OCI-M2 (cell line): ENCODE results near the gene SBF2.

Experiments
- DNase-seq: peaks from one replicate; lab custom pipeline; 2025; ENCODE audit not compliant: unreplicated experiment; lab: John Stamatoyannopoulos, UW

Gene SBF2

DNA sequence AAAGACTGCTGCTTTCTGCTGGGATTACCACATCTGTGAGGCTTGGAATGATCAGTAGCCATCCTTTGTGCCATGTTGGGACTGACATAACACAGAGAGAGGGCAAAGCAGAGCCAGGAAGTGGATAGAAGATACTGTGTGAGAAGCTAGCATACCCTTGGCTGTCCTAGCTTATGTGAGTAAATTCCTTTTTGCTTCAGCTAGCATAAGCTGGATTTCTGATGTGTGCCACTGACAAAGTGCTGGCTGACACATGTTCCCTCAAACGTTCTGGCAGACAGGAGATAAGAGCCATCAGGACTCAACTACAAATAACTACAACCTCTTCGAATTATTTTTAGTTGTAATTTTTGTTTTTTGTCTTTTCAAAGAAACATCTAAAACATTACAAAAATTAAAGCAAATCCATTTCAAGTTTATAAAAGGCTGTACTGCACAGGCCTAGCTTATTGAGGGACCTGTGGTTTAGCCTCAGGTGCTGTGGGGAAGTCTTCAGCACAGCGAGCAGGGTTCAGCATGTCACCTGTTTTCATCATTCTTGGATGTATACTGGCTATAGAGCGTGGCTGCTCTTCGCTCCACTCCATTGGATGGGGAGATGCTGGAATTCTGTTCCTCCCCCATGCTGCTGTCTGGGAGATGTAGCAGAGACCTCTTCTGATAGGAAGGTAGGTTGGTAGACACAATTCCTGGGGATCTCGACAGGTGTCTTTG is 509.3 kb downstream of the SBF2 start:
- DNase-seq = no peak

DNA sequence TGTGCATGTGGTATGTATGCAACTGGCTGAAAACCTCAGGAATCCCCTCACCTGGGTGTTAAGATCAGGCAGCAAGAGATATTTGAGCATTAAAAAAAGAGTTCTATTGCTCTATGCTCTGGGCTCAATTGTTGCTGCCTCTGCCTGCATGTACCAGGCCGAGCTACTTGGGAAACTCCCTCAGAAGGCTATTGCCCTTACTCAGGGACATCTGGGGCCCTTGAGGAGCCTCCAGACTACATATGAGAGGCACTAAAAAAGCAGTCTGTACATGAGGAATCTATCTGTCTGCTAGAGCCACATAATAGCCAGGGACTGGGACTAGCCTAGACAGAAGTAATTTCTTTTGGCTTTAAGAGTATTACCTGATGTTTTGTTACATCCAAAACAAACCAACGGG is 510.0 kb downstream of the SBF2 start:
- DNase-seq = no peak

DNA sequence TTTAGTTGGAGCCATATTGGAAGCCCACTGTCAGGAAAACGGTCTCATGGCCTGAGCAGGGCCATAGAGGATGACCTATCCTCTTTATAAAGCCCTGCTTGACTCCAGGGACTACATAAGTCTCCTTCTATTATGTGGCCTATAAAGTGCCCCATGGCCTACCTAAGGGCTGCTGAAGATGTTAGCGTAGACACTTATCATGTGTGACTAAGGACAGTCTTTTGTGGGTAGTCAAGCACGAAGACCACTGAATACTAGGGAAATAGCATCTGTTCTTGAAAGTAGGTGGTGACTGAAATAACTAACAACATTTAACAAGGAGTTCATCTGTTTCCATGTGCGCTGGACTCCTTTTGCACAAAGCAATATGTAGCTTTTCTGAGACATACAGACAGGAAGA is 513.1 kb downstream of the SBF2 start:
- DNase-seq = no peak

DNA sequence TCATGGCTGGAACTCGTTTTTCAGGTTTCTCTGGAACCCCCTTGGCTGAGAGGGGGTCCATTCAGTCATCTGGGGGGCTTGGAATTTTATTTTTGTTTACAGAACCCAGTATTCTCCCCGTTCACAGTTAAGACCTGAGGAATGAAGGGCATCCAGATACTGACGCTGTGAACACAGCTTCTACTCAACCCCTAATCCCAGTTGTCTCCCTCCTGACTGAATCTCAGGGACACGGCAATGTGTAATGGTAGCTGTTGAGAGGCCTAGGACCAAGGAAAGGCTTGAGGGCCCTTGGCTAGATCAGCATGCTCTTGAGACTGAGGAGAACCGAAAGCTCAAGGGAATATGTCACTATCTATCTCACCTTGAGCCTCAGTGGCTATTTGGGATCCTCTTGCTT is 516.5 kb downstream of the SBF2 start:
- DNase-seq = no peak

DNA sequence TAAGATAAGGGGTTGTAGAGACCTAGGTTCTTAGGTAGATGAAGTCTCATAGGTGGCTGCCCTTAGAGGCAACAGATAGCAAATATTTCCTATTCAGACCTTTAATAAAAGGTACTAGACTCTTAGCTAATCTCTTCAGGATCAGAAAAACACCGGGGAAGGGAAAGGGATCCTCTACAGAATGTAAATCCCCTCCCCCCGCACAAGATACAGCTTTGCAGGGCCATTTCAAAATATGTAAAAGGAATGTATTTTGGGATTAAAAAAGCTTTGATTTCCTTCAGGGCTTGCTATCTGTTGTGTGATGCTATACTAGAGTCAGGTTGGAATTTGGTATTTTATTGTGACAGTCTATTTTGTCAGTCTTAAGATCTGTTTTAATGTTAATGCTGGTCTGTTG is 517.0 kb downstream of the SBF2 start:
- DNase-seq = no peak

DNA sequence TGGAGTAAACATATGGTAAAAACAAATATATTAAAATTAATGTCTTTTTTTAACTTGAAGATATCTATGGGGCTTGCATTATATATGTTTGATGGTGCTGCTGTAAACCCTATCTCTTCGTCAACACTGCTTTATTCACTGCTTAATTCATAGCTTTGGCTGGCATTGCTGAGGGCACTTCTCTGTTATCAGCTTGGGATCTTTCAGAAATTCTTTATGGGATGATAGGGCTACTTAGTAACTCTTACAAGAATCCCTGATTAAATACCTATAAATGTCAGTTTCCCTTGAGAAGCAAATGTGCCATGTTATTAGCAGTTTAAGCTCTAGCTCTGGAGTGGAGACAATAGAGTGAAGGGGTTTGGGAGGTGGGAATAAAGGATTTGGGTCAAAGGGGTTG is 517.8 kb downstream of the SBF2 start:
- no peak for DNase-seq

DNA sequence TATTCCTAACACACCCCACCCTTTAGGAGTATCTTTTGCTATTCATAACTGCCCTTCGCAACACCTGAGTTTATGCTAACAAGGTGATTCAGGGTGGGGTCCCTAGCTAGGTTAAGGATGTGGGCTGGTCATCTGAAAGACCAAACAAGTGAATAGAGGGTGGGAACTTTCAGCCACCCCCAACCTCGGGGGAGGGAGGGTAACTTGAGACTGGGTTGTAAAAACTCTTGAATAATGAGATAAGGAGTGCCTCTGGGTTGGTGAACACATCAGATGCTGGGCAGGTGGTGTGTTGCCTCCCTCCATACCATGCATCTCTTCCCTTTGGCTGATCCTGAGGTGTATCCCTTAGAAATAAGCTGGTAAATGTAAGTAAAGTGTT is 518.6 kb downstream of the SBF2 start:
- no peak for DNase-seq

DNA sequence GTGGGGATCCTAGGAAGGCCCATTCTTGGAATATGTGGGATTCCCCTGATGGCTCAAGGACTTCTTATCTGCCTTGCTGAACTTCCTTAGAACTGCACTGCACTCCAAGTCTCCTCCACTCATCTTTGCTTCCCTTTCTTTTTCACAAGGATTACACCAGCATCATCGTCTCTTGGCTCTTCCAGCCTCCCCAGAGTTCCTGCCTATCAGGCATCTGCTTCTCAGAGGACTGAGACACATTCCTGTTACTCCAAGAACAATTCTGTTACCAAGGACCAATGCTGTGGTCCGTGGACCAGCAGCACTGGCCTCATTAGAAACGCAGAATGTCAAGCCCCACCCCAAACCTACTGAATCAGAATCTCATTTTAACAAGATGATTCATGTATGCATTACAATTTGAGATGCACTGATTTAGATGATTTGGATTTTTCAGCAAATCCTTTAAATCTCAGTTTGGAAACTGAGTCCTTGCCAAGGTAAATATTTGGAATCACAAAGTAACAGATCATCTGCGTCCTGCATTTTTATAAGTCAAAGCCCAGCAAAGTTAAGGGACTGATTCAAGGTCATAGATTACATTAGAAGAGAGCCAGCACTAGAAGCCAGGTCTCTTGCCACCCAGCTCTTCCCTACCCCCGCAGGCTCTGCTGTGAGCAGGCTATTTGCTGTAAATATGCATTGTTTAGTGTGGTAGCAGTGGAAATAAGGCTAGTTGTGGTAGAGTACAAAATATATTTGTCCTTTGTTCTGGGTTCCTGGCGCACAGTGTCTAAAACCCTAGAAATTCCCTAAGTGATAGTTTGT is 519.2 kb downstream of the SBF2 start:
- DNase-seq = no peak

DNA sequence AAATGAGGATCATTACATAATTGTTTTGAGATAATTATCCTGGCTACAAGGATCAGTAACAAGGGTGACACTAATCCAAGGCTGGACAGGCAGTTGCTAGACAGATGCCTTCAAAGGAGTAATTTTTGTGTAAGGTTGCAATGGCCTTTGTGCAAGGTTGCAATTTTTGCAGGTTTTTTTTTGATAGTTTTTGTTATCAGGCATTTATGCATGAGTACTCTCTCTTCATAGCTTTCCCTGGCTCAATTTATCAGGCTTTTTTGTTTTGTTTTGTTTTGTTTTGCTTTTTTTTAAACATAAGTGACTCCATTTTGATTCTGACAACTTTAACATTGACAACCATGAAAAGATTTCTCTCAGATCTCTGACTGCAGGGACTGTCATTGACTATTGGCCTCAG is 519.9 kb downstream of the SBF2 start:
- no peak for DNase-seq

DNA sequence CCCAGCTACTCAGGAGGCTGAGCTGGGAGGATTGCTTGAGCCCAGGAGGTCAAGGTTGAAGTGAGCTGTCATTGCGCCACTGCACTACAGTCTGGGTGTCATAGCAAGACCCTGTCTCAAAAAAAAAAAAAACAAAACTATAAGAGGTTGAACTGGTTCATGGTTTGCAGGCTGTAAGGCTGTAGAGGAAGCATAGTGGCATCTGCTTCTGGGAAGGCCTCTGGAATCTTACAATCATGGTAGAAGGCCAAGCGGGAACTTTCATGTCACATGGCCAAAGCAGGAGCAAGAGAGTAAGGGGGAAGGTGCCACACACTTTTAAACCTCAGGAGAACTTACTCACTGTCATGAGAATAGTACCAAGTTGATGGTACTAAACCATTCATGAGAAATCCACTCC is 520.5 kb downstream of the SBF2 start:
- no peak for DNase-seq

DNA sequence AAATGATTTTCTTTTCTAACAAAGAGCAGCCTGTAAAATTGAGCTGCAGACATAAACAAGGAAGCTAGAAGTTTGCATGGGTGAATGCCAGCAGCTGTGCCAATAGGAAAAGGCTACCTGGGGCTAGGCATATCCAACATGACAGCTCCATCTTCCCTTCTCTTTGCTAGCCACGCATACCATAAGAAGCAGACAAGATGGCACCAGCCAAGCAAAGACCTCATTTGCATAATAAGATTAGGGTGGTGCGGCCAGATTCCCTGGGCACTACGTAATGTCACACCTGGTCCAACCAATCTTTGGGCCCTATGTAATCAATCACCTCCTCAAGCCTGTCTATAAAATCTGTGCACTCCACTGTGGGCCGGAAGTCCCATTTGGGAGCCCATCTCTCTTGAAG is 521.8 kb downstream of the SBF2 start:
- DNase-seq = no peak

DNA sequence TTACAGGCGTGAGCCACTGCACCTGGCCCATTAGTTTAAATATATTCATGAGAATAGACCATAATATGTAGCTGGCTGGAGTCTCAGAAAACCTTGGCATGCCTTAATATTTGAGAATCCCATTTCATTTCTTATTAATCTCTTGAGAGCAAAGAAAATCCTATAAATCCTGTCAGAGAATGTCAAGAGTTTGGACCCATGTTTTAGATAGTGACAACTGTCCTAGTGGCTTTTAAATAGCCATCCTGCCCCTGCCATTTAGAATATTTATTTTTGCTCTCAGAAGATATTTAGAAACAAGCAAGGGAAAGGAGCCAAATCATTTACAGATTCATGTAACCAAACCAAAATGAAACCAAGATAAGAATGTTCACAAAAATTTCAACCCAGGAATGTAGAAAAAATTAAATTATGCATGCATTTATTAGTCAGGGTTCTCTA is 522.9 kb downstream of the SBF2 start:
- no peak for DNase-seq

DNA sequence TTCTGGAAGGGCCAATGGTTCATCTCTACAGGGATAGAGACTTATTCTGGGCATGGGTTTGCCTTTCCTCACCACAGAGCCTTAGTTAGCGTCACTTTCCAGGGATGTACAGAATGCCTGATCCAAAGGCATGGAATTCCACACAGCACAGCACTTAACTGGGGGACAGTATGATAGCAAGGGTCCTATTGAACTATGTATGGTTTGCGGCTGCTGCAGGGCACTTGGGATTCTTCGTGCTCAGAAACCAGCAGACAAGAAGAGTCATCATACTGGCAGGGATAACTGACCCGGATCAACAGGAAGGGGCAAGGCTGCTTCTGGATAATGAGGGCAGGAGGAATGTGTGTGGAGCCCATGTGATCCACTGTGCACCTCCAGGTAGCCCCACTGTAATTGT is 524.4 kb downstream of the SBF2 start:
- no peak for DNase-seq

DNA sequence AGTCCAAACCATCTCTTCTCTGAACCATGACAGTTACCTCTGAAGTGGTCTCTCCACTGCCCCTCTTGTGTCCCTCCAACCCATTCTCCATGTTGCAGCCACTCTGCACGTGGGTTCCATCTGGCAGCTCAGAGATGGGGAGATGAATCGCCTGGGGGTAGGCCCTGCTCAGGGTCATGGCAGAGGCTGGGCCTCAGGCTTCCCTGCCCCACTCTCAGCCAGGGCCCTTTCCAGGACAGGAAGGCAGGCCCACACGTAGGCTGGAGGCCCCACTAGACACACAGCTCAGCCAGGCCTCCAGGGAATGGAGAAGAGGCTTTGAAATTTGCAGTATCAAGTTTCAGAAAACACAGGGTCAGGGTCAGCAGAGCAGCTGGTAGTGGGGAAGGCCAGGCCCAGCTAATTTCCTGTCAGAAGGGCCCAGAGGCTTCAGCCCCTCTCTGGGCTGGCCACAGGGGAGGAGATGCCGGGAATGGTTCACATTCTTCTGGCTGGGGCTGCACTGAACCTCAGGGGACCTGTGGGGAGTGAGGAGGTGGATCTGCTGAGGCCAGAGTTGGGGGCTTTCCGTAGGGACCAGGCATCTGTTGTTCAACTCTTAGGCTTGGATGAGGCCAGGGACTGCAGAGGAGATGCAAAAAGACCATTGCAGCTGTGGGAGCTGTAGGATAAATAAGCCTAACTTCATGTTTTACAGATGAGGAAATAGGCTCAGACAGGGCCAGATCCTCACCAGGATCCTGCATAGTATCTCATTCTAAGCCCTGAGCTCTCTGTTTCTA is 528.5 kb downstream of the SBF2 start:
- no peak for DNase-seq

DNA sequence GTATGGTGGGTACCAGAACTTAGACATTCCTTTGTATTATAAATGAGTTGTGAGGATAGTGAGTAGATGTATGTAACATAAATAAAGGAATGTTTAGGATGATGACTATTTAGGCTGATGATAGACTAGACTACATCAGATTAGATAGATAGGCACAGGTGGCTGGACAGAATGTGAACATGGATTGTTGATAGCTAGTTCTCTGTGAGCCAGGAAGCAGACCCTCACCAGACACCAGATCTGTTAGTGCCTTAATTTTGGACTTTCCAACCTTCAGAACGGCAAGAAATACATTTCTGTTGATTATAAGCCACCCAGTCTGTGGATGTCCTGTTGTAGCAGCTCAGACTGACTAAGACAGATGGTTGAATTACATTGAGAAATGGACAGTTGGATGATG is 530.7 kb downstream of the SBF2 start:
- no peak for DNase-seq

DNA sequence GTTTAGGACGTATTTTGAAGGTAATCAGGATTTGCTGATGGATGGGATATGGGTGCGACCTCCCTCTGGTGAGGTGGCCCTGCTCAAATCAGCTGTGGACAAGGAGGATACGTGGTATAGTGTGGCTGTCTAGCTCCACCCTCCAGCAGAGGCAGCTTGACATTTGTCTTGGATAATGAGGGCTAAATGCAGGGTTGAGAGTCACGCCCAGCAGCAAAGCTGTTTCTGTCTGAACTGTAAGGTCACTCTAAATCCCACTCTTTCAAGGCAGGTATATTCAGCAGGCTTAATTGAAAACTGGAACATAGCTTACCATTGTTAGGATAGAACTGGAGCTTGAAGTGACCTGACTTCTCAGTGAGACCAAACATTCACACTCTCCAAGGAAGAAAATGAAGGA is 531.5 kb downstream of the SBF2 start:
- no peak for DNase-seq

DNA sequence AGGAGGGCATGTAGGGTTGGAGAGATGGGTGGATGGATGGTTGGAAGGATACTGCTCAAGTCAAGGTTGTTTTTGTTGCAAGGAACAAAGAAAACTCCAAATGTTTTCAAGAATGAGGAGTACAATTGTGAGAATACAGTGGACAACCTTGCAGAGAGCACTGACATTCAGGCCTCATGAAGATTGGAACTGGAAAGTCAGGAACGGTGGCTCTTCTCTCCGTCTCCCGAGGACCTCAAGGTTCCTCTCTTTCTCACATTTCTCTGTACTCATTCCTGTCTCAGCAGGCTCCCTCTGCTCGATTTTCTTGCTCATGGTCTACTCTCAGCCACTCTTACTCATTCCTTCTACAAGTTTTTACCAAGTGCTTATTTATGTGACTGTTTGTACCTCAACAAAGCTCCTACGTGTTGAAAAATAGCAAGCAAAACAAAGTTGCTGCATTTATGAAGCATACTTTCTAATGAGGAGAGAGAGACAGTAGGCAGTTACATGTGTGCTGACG is 532.5 kb downstream of the SBF2 start:
- DNase-seq = no peak

DNA sequence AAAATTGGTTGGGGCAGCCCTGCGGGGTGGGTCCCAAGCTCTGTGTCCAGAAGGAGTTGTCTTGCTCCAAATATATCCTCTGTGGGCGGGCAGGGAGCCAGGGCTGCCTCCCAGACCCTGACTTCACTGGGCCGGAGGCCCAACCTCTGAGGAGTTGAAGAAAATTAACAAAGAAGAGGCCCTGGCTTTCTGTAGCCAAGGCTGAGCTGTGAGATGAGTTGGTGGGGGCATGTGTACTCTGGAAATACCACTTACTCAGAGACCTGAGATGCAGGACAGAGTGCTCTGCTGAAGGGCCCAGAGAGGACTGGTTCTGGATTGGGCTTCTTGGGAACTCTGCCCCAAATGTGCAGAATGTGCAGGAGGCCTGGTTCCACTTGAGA is 533.8 kb downstream of the SBF2 start:
- no peak for DNase-seq

DNA sequence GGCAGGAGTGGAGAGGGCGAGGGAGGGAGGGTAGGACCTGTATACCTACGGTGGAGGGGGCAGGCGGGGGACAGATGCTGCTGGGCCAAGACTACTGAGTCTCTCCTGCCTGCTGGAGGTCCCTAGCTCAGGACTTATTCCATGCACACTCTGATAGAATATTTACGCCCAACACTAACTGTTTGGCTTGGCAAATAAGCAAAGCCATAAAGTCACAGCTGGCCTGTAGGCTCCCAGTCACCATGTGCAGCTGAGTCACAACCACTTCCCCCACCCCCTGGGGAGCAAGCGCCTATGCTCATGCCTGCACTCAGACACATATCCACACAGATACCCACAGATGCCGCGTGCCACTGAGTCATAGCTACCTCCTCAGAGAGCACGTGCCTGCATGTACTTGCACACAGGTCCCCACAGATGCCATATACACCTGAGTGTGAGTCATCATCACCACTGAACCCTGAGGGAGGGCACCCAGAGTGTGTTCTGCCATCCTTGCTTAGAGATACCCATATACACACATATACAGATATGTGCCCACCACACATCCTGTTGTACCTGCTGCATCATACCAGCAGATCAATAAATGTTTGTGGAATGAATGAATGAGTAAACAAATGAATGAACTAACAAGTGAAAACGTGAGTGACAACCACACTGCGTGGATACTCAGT is 534.4 kb downstream of the SBF2 start:
- DNase-seq = no peak

DNA sequence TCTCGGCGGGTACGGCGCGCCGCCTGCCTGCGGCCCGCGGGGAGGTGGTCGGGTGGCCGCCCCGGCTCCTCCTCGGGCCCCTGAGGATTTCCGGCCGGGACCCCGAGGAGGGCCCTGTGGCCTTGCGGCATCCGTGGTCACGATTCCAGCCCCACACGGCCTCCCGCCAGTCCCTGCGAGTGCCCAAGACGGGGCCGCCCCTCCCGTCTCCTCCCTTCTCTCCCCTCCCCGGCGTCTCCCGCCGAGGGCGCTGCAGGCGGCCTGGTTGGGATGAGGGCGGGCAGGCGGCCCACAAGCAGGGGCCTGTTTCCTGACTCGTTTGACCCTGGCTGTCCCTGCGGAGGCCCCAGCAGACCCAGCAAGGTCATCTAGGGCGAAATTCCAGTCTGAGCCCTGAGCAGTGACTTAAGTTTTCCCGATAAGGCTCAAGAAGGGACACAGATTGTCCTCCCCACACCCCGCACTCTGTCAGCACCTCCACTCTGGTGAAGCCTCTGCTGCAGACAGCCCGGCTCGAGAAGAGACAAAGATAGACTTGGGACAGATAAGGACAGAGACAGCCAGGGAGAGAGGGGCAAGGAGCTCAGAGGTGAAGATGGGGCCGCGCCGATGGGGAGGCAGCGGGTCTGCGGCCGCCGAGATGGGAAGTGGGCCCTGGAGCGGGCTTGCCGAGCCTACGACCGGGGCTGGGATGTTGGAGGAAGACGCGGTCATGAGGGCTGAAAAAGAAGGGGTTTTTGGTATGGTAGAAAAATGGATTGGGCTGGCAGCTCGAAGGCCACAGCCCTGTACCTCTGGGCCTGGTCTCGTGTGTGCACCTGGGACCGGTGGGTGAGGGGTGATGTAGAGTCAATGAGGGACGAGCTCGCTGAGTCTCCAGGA is 535.1 kb downstream of the SBF2 start:
- peak; percentile 9 for DNase-seq
